ENCODE data around the gene CGN. TPM values are rescaled to one million over a fixed set of nuclear protein-coding genes. Genes with fewer than 3 reads are reported as not detected.

CGN gene
- total RNA-seq, 1 donor from 2014 or later = 0.27 TPM

DNA sequence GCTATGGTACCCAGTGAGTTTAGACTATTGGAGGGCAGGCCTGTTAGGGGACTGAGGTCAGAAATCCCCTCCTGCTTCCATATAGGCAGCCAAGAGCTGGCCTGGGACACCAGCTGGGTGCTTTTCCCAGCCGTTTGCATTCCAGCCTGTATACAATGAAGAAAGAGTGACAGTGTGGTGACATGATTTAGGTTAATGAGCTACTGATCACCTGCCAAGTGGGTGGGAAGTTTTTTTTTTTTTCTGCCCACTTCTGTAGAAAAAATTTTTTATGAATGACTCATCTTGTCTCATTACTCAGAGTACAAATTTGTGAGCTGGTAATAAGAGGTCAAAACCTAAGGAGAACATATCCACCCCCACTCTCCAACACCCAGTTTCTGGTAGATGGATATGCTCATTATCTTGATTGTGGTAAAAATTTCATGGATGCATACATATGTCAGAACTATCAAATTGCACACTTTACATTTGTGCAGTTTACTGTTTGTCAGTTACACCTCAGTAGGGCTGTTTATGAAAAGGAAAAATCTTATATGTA is 16.4 kb upstream of the CGN start:
- DNase-seq (no peak), ATAC-seq (ENCODE audit: poor library complexity) (no peak)
- intact Hi-C loops (cut with DNase I) = no loop called here

- intact Hi-C loops (cut with DNase I) = no loop called here
- ATAC-seq (ENCODE audit: poor library complexity) (no peak), DNase-seq (no peak)
Observed at GRCh38 chr1:151495316-151495715, 15.9 kb upstream of the CGN start.

GRCh38 chr1:151499365-151499764 is 11.8 kb upstream of the CGN start:
- intact Hi-C loops (cut with DNase I) = no loop called here
- ATAC-seq (ENCODE audit: poor library complexity) (no peak), DNase-seq (no peak)

DNA sequence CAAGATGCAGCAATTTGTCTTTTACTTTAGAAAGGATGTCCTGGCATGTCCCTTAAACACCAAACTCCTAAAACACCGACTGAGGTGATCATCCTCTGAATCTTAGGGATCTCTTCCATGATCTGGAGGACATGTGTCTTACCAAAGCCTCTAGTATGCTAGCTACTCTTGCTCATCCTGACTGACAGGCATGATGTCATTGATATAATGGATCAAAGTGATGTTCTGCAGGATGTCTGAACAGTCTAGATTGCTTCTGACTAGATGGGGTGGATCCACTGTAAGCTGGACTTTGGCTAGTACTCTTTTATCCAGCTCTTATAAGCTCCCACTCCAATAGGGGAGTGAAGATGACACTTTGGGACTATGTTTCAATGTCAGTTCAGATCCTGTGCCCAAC is 11.3 kb upstream of the CGN start:
- ATAC-seq (ENCODE audit: poor library complexity) (no peak), DNase-seq (no peak)
- intact Hi-C loops (cut with DNase I) = no loop called here

DNA sequence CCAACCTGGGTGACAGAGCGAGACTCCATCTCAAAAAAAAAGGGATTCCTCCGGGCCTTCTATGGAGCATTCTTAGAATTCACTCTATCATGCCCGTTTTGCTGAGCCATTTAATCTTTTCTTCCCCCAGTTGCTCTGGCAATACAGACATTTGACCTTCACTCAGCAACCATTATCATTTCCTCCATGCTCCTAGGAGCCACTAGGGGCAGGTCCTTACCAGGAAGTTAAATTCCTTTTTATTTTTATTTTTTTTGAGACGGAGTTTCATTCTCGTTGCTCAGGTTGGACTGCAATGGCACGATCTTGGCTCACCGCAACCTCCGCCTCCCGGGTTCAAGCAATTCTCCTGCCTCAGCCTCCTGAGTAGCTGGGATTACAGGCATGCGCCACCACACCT is 9.7 kb upstream of the CGN start:
- intact Hi-C loops (cut with DNase I) = no loop called here

GRCh38 chr1:151502035-151502700 is 9.0 kb upstream of the CGN start:
- intact Hi-C loops (cut with DNase I) = no loop called here
- DNase-seq (no peak), ATAC-seq (ENCODE audit: poor library complexity) (no peak)

More for the DNA sequence above, 9.7 kb upstream of the CGN start:
- DNase-seq (no peak), ATAC-seq (ENCODE audit: poor library complexity) (no peak)

DNA sequence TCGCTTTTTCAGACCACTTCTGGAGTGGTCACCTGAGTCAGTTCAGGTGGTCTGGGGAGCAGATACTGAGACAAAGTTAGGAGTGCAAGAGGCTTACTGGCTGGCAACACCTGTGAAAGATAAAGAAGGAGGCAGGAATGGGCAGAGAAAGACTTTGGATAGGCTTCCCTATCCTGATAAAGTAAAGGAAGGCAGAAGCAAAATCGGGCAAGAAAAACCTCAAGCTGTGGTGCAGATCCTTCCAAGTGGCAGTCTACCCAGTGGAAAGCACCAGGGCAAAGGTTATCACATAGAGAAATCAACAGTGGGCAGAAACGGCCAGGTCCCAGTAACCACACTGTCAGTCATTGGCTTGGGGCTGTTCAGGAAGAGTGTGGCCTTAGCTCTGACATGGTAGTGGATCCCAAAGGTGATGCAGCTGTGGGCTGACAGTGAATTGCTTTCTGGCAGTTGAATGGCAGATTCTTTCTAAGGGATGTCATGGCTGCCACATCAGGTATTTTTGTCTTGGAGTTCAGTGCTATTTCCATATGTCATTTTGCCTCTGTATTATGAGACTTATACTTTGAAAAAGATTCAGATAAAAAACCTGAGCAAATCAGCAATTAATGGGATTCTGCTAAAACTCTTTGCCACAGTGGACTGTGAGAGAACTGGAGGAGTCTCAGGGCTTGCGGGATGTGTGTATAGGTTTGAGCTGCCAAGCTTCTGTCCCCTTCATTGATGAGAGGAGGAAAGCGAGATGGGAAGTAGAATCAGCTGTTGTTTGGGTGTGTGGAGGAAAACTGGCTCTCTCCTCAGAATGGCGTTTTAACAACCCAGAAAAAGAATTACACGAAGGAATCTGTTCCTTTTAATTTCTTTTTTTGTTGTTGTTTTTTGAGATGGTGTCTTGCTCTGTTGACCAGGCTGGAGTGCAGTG is 8.1 kb upstream of the CGN start:
- intact Hi-C loops (cut with DNase I) = no loop called here
- no peak for DNase-seq
- ATAC-seq (ENCODE audit: poor library complexity) = no peak

DNA sequence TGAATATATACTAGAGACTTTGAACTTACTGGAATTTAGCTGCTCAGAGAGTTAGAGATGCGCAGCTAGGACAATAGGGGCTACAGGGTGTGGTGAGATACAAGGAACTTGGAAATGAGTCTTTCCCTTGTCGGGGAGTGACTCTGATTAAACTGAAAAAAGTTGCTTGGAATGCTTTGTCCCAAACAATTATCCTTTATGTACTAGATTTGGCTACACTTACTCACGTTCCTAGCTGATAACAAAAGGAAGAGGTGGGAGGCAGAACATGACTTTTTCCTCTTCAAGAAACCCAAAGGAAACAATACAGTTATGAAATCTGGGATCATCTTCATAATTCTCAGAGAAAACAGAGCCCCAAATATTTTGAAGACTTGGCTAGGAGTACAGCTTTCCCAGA is 6.9 kb upstream of the CGN start:
- intact Hi-C loops (cut with DNase I) = no loop called here
- DNase-seq (no peak), ATAC-seq (ENCODE audit: poor library complexity) (no peak)

- ATAC-seq (ENCODE audit: poor library complexity) (no peak), DNase-seq (no peak)
- intact Hi-C loops (cut with DNase I) = no loop called here
Observed at GRCh38 chr1:151504759-151505158, 6.4 kb upstream of the CGN start.

DNA sequence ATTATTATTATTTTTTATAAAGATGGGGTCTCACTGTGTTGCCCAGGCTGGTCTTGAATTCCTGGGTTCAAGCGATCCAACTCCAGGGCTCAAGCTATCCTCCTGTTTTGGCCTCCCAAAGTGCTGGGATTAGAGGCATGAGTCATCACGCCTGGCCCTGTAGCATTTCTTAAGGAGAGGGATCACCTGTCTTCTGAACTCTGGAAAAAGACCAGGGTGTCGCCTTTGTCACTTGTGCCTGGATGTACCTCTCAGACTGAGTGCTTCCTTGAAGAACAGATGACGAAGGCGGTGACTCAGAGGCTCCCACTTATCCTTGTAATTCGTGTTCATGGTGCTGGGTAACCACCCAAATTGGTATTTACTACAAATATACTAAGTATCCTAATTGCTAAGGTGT is 2.4 kb upstream of the CGN start:
- no peak for DNase-seq
- intact Hi-C loops (cut with DNase I) = no loop called here
- ATAC-seq (ENCODE audit: poor library complexity) = no peak

GRCh38 chr1:151509350-151510019 is 1.7 kb upstream of the CGN start:
- no peak for ATAC-seq (ENCODE audit: poor library complexity)
- DNase-seq = no peak
- intact Hi-C loops (cut with DNase I) = no loop called here

- DNase-seq = no peak
- intact Hi-C loops (cut with DNase I) = no loop called here
- ATAC-seq (ENCODE audit: poor library complexity) = no peak
Observed at GRCh38 chr1:151510020-151510405, 1.2 kb upstream of the CGN start.

- intact Hi-C loops (cut with DNase I) = no loop called here
- no peak for DNase-seq
- no peak for ATAC-seq (ENCODE audit: poor library complexity)
Observed at GRCh38 chr1:151510614-151510956, 602 bp upstream of the CGN start.

DNA sequence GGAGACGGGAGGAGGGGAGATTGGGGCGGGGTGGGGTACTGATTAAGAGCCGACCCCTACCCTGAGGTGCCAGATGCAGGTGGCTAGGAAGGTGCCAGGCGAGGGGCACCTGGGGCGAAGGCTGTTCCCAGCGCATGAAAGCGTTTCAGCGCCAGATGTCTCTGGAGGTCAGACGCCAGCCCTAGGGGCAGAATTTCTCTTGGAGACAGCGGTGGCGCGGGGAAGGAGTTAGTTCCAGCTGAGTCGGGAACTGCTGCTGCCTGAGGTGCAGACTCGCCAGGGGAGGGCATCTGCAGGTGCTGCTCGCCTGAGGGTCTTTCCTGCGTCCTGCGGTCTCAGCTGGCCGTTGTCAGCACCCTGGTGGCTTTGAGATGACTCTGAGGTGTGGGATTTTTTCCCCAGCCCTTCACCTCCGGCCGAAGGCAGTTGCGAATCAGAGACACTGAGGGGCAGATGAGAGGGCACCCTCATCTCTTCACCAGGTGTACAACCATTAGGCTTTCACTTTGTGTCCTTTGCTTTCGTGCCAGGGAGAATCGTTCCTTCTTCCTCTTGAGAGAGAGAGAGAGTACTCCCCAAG is 539 bp downstream of the CGN start:
- ATAC-seq (ENCODE audit: poor library complexity) (peak; percentile 49), DNase-seq (no peak)
- intact Hi-C loops (cut with DNase I) = no loop called here

- DNase-seq (no peak), ATAC-seq (ENCODE audit: poor library complexity) (no peak)
- intact Hi-C loops (cut with DNase I) = no loop called here
Observed at GRCh38 chr1:151512326-151512725, 1.1 kb downstream of the CGN start.

- intact Hi-C loops (cut with DNase I) = no loop called here
- ATAC-seq (ENCODE audit: poor library complexity) (no peak), DNase-seq (no peak)
Observed at GRCh38 chr1:151512801-151513625, 1.8 kb downstream of the CGN start.

GRCh38 chr1:151513626-151514121 is 2.5 kb downstream of the CGN start:
- DNase-seq = no peak
- no peak for ATAC-seq (ENCODE audit: poor library complexity)
- intact Hi-C loops (cut with DNase I) = no loop called here

DNA sequence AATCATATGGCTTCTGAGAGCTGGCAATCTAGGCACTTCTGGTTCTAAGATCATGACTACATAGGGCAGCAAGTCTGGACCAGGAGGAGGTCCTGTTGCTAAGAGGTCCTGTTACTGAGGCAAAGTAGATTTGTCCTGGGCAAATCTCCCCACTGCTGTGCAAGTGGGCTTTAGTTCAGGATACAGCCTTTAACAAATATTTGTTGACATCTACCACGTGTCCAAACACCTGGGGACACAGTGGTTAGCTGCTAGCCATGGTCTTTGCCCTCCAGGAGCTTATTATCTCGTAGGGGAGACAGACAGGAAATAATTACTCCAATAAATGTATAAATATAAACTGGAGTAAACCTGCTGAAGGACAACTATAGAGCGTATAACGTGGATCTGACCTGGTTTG is 3.2 kb downstream of the CGN start:
- no peak for ATAC-seq (ENCODE audit: poor library complexity)
- no peak for DNase-seq
- intact Hi-C loops (cut with DNase I) = no loop called here
